GM12878 (cell line): ENCODE measurements around the gene SPAAR.

Source experiments
- BCL11A ChIP-seq: IDR thresholded peaks from 2 replicates; pipeline ENCODE4 v1.6.1; 2011; ENCODE audit warnings: low read depth, low read length
- HDAC6 ChIP-seq: fragments of 200-600 bp; sonication (generic); IDR thresholded peaks from one replicate; pipeline ENCODE4 v1.8.0; 2017; ENCODE audit warnings: antibody characterized with exemption; ENCODE audit not compliant: unreplicated experiment
- POLR2A ChIP-seq: IDR thresholded peaks from 2 replicates; pipeline ENCODE4 v1.6.1; 2011; ENCODE audit warnings: low read depth, mild to moderate bottlenecking, low read length
- TBL1XR1 ChIP-seq: IDR thresholded peaks from 2 replicates; pipeline ENCODE4 v1.6.1; 2012; ENCODE audit warnings: low read depth, low read length, improper control_type of control experiment
- TF ChIP-seq, protein P1 (sequence below): IDR thresholded peaks from 2 replicates; pipeline ENCODE4 v1.6.1; 2011; ENCODE audit warnings: low read depth, mild to moderate bottlenecking, low read length, moderate library complexity, borderline replicate concordance; ENCODE audit errors: extremely low read depth
- TF ChIP-seq, protein P2 (sequence below), 3 experiments: IDR thresholded peaks in 2 of 3; conservative IDR thresholded peaks in 1 of 3; 2 replicates each; pipeline ENCODE4 v1.5.1; 2011; ENCODE audit warnings: low read depth in 3 of 3, low read length in 3 of 3, mild to moderate bottlenecking in 3 of 3, control low read depth in 2 of 3, moderate library complexity in 2 of 3, inconsistent platforms in 1 of 3, mixed read lengths in 1 of 3; ENCODE audit not compliant: control insufficient read depth in 2 of 3, insufficient read depth in 1 of 3; ENCODE audit errors: extremely low read depth in 1 of 3

DNA sequence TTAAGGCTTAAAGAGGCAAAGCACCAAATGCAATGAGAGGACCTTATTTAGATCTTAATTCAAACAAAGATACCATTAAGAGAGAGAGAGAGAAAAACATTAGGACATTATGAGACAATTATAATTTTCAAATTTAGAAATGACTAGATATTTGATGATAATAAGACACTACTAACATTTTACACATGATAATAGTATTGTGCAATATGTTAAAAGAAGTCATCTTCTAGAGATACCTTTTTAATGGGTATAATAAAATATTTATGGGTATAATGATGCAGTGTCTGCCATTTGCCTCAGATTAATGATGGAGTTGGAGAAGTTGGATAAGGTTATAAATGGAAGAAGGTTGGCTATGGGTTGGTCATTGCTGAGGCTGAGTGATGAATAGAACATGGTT is 21.2 kb downstream of the SPAAR start:
- TF ChIP-seq BCL11A (no peak), POLR2A (no peak), HDAC6 (no peak), TBL1XR1 (no peak)
- TF ChIP-seq, protein P1, sequence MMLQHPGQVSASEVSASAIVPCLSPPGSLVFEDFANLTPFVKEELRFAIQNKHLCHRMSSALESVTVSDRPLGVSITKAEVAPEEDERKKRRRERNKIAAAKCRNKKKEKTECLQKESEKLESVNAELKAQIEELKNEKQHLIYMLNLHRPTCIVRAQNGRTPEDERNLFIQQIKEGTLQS, result no peak
- TF ChIP-seq, protein P2, sequence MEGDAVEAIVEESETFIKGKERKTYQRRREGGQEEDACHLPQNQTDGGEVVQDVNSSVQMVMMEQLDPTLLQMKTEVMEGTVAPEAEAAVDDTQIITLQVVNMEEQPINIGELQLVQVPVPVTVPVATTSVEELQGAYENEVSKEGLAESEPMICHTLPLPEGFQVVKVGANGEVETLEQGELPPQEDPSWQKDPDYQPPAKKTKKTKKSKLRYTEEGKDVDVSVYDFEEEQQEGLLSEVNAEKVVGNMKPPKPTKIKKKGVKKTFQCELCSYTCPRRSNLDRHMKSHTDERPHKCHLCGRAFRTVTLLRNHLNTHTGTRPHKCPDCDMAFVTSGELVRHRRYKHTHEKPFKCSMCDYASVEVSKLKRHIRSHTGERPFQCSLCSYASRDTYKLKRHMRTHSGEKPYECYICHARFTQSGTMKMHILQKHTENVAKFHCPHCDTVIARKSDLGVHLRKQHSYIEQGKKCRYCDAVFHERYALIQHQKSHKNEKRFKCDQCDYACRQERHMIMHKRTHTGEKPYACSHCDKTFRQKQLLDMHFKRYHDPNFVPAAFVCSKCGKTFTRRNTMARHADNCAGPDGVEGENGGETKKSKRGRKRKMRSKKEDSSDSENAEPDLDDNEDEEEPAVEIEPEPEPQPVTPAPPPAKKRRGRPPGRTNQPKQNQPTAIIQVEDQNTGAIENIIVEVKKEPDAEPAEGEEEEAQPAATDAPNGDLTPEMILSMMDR (IDR thresholded peaks at IDR 0.05 in 2 of 3, conservative IDR thresholded peaks at IDR 0.05 in 1 of 3; ENCODE audit: control insufficient read depth in 2 of 3, extremely low read depth in 1 of 3, insufficient read depth in 1 of 3, low read depth in 3 of 3, low read length in 3 of 3), result no peak
